ENCODE measurements around the gene UNC5B.

DNA sequence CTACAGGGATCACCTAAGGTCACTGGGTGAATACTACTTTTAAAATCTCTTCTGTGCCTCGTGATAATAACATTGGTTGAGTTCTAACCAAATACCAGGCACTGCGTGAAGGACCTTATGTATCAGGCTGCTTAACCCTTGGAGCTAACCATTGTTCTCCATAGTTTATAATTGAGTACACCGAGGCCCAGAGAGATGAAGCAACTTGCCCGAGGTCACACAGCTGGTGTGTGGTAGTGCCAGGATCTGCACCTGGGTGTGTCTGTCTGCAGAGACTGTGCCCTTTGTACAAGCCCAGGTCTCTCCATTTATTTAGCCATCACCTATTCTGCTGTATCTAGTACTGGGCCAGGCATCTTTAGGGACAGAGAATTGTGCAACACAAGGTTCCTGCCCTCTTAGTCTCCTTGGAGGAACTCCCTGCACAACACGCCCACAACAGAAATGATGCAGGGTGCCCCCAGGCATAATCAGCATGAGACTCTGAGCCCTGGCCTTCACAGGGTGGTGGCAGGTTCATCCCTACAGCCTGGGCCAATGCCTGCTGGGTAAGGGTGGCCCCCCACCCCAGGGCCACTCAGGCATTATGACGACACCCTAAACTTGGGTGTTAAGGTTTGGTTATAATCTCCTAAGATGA is 31.5 kb downstream of the UNC5B start:
- TF ChIP-seq CTCF (IDR thresholded peaks at IDR 0.05) (no peak), POLR2A (IDR thresholded peaks at IDR 0.05) (no peak)

Data from sigmoid colon (tissue), 3 donors.